ENCODE data around the gene DOCK4.

The DOCK4 gene

DNA sequence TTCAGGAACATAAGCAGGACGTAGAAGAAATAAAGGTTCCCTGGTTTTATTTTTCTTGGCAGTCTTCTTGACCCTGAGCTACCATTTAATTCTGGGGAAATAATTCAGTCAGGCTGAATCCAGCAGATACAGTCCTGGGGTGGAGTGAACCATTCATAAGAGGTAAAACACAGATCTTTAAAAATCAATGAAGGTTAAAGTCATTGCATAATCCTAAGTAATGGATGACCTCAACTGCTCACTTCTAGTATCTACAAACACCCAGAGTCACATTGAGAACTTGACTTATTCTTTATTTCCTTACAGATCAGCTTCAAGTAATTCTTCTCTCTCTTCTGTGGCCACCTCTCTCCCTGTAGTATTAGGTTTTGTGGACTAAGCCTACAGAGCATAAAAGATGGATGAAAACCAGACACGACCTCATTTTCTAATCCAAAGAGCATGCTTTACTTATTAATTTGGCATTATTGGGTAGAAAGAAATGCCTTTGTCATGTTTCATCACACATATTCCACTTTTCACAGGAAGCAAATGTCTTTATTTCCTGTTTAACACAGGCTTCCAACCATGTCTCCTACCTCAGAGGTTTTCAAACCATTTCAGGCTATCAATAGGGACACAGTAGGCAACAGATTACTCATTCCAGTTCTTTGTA lies 461.6 kb downstream of the DOCK4 start:
- Histone ChIP-seq H3K4me3 (ENCODE audit: low read depth, low read length) (no peak overlapping the region), H3K36me3 (no peaks in the 10 kb centered on the region), H3K4me1 (no peaks in the 10 kb centered on the region; the same call in 1 of the 2 replicates), H3K27me3 (no peaks in the 10 kb centered on the region), H3K9me3 (no peaks in the 10 kb centered on the region)
- no peak for TF ChIP-seq CTCF (IDR thresholded peaks at IDR 0.05; ENCODE audit: low read depth, low read length)
- no peak for DNase-seq

- Histone ChIP-seq H3K4me3 (ENCODE audit: low read depth, low read length) (no peak overlapping the region), H3K9me3 (no peaks in the 10 kb centered on the region), H3K36me3 (no peaks in the 10 kb centered on the region), H3K4me1 (no peaks in the 10 kb centered on the region; the same call in 1 of the 2 replicates), H3K27me3 (no peaks in the 10 kb centered on the region)
- DNase-seq: no peak
- no peak for TF ChIP-seq CTCF (IDR thresholded peaks at IDR 0.05; ENCODE audit: low read depth, low read length)
Observed at GRCh38 chr7:111743244-111743847, 462.9 kb downstream of the DOCK4 start.

DNA sequence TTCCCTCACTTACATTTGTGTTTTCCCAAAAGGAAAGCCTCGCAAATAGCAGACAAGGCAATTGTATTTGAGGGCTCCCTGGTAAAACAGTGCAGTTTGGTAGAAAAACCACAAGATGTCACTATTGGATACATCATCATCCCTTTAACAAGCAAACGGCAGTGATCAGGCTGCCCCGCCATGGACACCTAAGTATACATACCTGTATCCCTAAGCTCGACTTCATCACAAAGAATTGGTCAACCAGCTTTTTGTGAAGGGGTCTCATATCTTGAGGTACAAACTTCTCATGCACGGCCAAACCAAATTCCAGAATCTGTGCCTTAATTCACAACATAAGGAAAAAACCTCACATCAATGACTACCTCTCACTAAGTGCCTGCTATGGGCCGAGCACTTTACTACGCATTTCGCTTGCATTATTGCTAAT lies 464.4 kb downstream of the DOCK4 start:
- H3K36me3 ChIP-seq: no peaks in the 10 kb centered on the region
- peak; percentile 80 for TF ChIP-seq CTCF (IDR thresholded peaks at IDR 0.05; ENCODE audit: low read depth, low read length)
- H3K4me3 ChIP-seq (ENCODE audit: low read depth, low read length): no peak overlapping the region
- H3K9me3 ChIP-seq: no peaks in the 10 kb centered on the region
- DNase-seq: peak; percentile 63
- H3K27me3 ChIP-seq: no peaks in the 10 kb centered on the region
- peaks cover under 1% of the 10 kb centered on the region for H3K4me1 ChIP-seq

DNA sequence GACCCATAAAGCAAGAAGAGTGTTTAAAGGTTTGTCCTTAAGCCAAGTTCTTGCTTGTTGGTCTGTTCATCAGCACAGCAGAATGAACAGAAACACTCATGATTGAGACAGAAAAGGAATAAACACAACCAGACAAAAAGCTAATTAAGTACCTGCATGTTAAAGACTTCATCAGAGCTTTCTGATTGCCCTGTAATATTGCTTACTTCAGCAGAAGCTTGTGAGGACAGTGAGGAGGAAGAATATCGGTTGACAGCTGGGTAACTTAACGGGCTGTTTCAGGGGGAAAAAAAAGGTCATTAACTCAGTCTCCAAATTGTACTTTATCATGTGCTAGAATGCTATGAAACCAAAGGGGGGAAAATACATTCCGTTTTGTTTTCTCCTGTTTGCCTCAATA lies 465.3 kb downstream of the DOCK4 start:
- H3K27me3 ChIP-seq: no peaks in the 10 kb centered on the region
- H3K9me3 ChIP-seq: no peaks in the 10 kb centered on the region
- no peak for TF ChIP-seq CTCF (IDR thresholded peaks at IDR 0.05; ENCODE audit: low read depth, low read length)
- no peak for DNase-seq
- peaks cover 8% of the 10 kb centered on the region for H3K4me1 ChIP-seq
- no peak overlapping the region for H3K4me3 ChIP-seq (ENCODE audit: low read depth, low read length)
- H3K36me3 ChIP-seq: no peaks in the 10 kb centered on the region

DNA sequence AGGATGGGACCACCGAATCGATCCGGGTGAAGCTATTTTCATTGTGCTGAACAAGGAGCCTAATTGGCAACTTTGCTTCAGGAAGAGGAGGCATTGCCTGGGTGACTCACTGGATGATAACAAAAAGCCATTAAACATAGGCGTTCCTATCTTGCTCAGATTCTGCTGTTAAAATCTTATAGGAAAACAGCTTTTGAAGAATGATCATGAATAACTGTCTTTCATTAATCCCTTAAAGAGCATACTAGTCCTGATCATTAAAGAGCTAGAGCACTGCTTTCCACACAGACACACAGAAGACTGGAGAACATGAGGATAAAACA lies 469.7 kb downstream of the DOCK4 start:
- H3K4me1 ChIP-seq: peaks cover 21% of the 10 kb centered on the region
- no peak for TF ChIP-seq CTCF (IDR thresholded peaks at IDR 0.05; ENCODE audit: low read depth, low read length)
- no peak for DNase-seq

More for the DNA sequence above, 469.7 kb downstream of the DOCK4 start:
- Histone ChIP-seq H3K36me3 (no peaks in the 10 kb centered on the region), H3K27me3 (no peaks in the 10 kb centered on the region), H3K4me3 (ENCODE audit: low read depth, low read length) (no peak overlapping the region; the same call in 1 of the 2 replicates), H3K9me3 (no peaks in the 10 kb centered on the region)

Measured in BE2C (cell line).